Lower leg skin (tissue), 3 donors: ENCODE data around the gene MEOX1.

Source experiments
- POLR2A ChIP-seq, 2 donors: fragments of 450-650 bp; IDR thresholded peaks; one replicate each; pipeline ENCODE4 v1.6.1; 2016 to 2017; ENCODE audit warnings: antibody characterized with exemption in 2 of 2, mild to moderate bottlenecking in 1 of 2, moderate library complexity in 1 of 2
- TF ChIP-seq, protein P1 (sequence below), 3 donors: fragments of 450-650 bp; IDR thresholded peaks; one replicate each; pipeline ENCODE4 v1.5.1; 2016; ENCODE audit warnings: antibody characterized with exemption in 3 of 3, mild to moderate bottlenecking in 3 of 3, moderate library complexity in 2 of 3

GRCh38 chr17:43659823-43660617 is 1.7 kb downstream of the MEOX1 start:
- TF ChIP-seq, protein P1, sequence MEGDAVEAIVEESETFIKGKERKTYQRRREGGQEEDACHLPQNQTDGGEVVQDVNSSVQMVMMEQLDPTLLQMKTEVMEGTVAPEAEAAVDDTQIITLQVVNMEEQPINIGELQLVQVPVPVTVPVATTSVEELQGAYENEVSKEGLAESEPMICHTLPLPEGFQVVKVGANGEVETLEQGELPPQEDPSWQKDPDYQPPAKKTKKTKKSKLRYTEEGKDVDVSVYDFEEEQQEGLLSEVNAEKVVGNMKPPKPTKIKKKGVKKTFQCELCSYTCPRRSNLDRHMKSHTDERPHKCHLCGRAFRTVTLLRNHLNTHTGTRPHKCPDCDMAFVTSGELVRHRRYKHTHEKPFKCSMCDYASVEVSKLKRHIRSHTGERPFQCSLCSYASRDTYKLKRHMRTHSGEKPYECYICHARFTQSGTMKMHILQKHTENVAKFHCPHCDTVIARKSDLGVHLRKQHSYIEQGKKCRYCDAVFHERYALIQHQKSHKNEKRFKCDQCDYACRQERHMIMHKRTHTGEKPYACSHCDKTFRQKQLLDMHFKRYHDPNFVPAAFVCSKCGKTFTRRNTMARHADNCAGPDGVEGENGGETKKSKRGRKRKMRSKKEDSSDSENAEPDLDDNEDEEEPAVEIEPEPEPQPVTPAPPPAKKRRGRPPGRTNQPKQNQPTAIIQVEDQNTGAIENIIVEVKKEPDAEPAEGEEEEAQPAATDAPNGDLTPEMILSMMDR (IDR thresholded peaks at IDR 0.05): no peak
- TF ChIP-seq POLR2A (IDR thresholded peaks at IDR 0.05): no peak
